ENCODE results near the gene CINP.
"Not testable (repeated sequence)": the region's sequence is repeated elsewhere in the genome, so short reads cannot be mapped to it uniquely, and the experiment has no call there.

Gene CINP

GRCh38 chr14:102298303-102299070 is 64.2 kb downstream of the CINP start:
- not testable (repeated sequence) for H2AFZ ChIP-seq (ENCODE audit: low read depth, low read length); H3K9me3 ChIP-seq (ENCODE audit: control insufficient read depth, low read length); H3K27me3 ChIP-seq (ENCODE audit: control insufficient read depth in 1 of 2, insufficient read depth in 1 of 2, low read length in 2 of 2); H3K18ac ChIP-seq (ENCODE audit: low read depth in 1 of 2, low read length in 2 of 2); DNase-seq; H3K4me2 ChIP-seq (ENCODE audit: low read length, poor library complexity, severe bottlenecking); H3K4me3 ChIP-seq (ENCODE audit: insufficient read depth in 1 of 2, low read depth in 1 of 2, low read length in 2 of 2); H3K23ac ChIP-seq (ENCODE audit: low read length in 2 of 2); H3K14ac ChIP-seq (ENCODE audit: low read length in 2 of 2); H3K4me1 ChIP-seq (ENCODE audit: control insufficient read depth, insufficient read depth, low read depth, low read length); H2BK5ac ChIP-seq (ENCODE audit: low read depth, low read length, poor library complexity, severe bottlenecking); H3K9ac ChIP-seq (ENCODE audit: low read length); H4K8ac ChIP-seq (ENCODE audit: low read length); H2BK120ac ChIP-seq (ENCODE audit: low read depth, low read length); H4K91ac ChIP-seq (ENCODE audit: low read length); H2BK15ac ChIP-seq (ENCODE audit: low read depth, poor library complexity, severe bottlenecking); H3K4ac ChIP-seq (ENCODE audit: low read depth in 1 of 2, low read length in 2 of 2); H2AK5ac ChIP-seq (ENCODE audit: low read length, severe bottlenecking); H3K27ac ChIP-seq (ENCODE audit: low read length, poor library complexity, severe bottlenecking); H2BK12ac ChIP-seq (ENCODE audit: low read length in 2 of 2)
- Histone ChIP-seq H3K79me1 (replicated peaks; ENCODE audit: low read length, poor library complexity, severe bottlenecking) (peaks cover 23% of the 10 kb centered on the region), H3K36me3 (ENCODE audit: control insufficient read depth in 1 of 2, insufficient read depth in 2 of 2, low read depth in 1 of 2, low read length in 2 of 2) (peaks cover 0 to 13% of the 10 kb centered on the region in 2 experiments)
- WGBS: 88% methylated on average over 12 of the region's 12 CpGs
